HG02798 (cell line): Measurements from ENCODE around the gene MKLN1.

Source experiments
- ATAC-seq: cut with Tn5 transposase; IDR thresholded peaks from one replicate; pipeline ENCODE4 v1.9.1; 2021; ENCODE audit warnings: mild to moderate bottlenecking; ENCODE audit not compliant: unreplicated experiment, poor library complexity

Gene MKLN1

GRCh38 chr7:131346885-131347592 is 19.4 kb downstream of the MKLN1 start:
- no peak for ATAC-seq

- ATAC-seq: no peak
Observed at GRCh38 chr7:131352032-131352431, 24.4 kb downstream of the MKLN1 start.

GRCh38 chr7:131354390-131354789 is 26.7 kb downstream of the MKLN1 start:
- no peak for ATAC-seq

- no peak for ATAC-seq
Observed at GRCh38 chr7:131355917-131356777, 28.5 kb downstream of the MKLN1 start.

GRCh38 chr7:131357282-131357880 is 29.7 kb downstream of the MKLN1 start:
- ATAC-seq: no peak

GRCh38 chr7:131358636-131359035 is 31.0 kb downstream of the MKLN1 start:
- no peak for ATAC-seq

GRCh38 chr7:131359136-131359776 is 31.6 kb downstream of the MKLN1 start:
- ATAC-seq: no peak

GRCh38 chr7:131363719-131364118 is 36.0 kb downstream of the MKLN1 start:
- ATAC-seq: no peak

GRCh38 chr7:131364767-131365344 is 37.2 kb downstream of the MKLN1 start:
- ATAC-seq: no peak

GRCh38 chr7:131365838-131366237 is 38.2 kb downstream of the MKLN1 start:
- no peak for ATAC-seq

- no peak for ATAC-seq
Observed at GRCh38 chr7:131369354-131369753, 41.7 kb downstream of the MKLN1 start.

- ATAC-seq: peak; percentile 74
Observed at GRCh38 chr7:131370523-131370968, 42.9 kb downstream of the MKLN1 start.

GRCh38 chr7:131371411-131371810 is 43.7 kb downstream of the MKLN1 start:
- no peak for ATAC-seq

- ATAC-seq: no peak
Observed at GRCh38 chr7:131372554-131372953, 44.9 kb downstream of the MKLN1 start.

- ATAC-seq: no peak
Observed at GRCh38 chr7:131374821-131375220, 47.1 kb downstream of the MKLN1 start.

GRCh38 chr7:131381069-131381838 is 53.6 kb downstream of the MKLN1 start:
- ATAC-seq: no peak

GRCh38 chr7:131383417-131384285 is 56.0 kb downstream of the MKLN1 start:
- no peak for ATAC-seq

GRCh38 chr7:131384286-131384635 is 56.6 kb downstream of the MKLN1 start:
- ATAC-seq: no peak
